K562 (cell line): ENCODE measurements around the gene RCC2. TPM values are rescaled to one million over a fixed set of nuclear protein-coding genes. Genes with fewer than 3 reads are reported as not detected.
A peak's percentile ranks its signal among the peaks of the same experiment; 100 is the strongest.

Source experiments
- BCL6 ChIP-seq: fragments of 250-450 bp; sonication (Bioruptor Pico); IDR thresholded peaks from 2 replicates; pipeline ENCODE4 v1.4.0; 2020
- CBFB ChIP-seq: sonication (generic); formaldehyde crosslinking; IDR thresholded peaks from 2 replicates; pipeline ENCODE4 v1.4.0; 2020; ENCODE audit warnings: mild to moderate bottlenecking, missing genetic modification reagents
- CBX3 ChIP-seq, 2 experiments: IDR thresholded peaks; 1 replicate in 1 of 2; 2 replicates in 1 of 2; pipeline ENCODE4 v1.6.1; 2012; ENCODE audit warnings: inconsistent platforms in 2 of 2, low read length in 2 of 2, borderline replicate concordance in 1 of 2, control low read depth in 1 of 2
- CHCHD3 ChIP-seq: fragments of 250-450 bp; sonication (Bioruptor Pico); IDR thresholded peaks from 2 replicates; pipeline ENCODE4 v2.1.2; 2022; ENCODE audit warnings: mild to moderate bottlenecking
- HDAC3 ChIP-seq: fragments of 450-650 bp; IDR thresholded peaks from 2 replicates; pipeline ENCODE4 v1.6.1; 2018; ENCODE audit warnings: borderline replicate concordance, mild to moderate bottlenecking, moderate library complexity; ENCODE audit not compliant: partially characterized antibody
- HEY1 ChIP-seq: fragments of 250-450 bp; sonication (Bioruptor Pico); IDR thresholded peaks from 2 replicates; pipeline ENCODE4 v1.5.0; 2020; ENCODE audit warnings: mild to moderate bottlenecking, moderate library complexity, borderline replicate concordance
- HMGN3 ChIP-seq: IDR thresholded peaks from 2 replicates; pipeline ENCODE4 v1.6.1; 2011; ENCODE audit warnings: borderline replicate concordance, low read depth, mild to moderate bottlenecking, mixed read lengths, low read length; ENCODE audit not compliant: insufficient read length; ENCODE audit errors: extremely low read depth
- HNRNPL ChIP-seq: fragments of 200-400 bp; formaldehyde crosslinking; IDR thresholded peaks from 2 replicates; pipeline ENCODE4 v1.6.1; 2017; ENCODE audit warnings: low read depth, mild to moderate bottlenecking, low read length
- HNRNPLL ChIP-seq: fragments of 200-400 bp; formaldehyde crosslinking; IDR thresholded peaks from 2 replicates; pipeline ENCODE4 v1.6.1; 2017; ENCODE audit warnings: low read length, low read depth, mild to moderate bottlenecking; ENCODE audit not compliant: poor library complexity, severe bottlenecking
- ILK ChIP-seq: fragments of 450-650 bp; IDR thresholded peaks from 2 replicates; pipeline ENCODE4 v1.6.1; 2016; ENCODE audit warnings: missing genetic modification characterization, low read depth, mild to moderate bottlenecking, missing compliant biosample characterization, moderate library complexity, borderline replicate concordance
- KAT2B ChIP-seq: IDR thresholded peaks from one replicate; pipeline ENCODE4 v1.6.1; 2012; ENCODE audit warnings: low read depth, mild to moderate bottlenecking, control low read depth, inconsistent platforms, low read length, moderate library complexity
- MTA2 ChIP-seq: fragments of 450-650 bp; IDR thresholded peaks from 2 replicates; pipeline ENCODE4 v1.6.1; 2016; ENCODE audit warnings: low read depth
- POLR2A ChIP-seq: fragments of 450-650 bp; conservative IDR thresholded peaks from 2 replicates; pipeline ENCODE4 v1.6.1; 2016
- RBFOX2 ChIP-seq: fragments of 200-400 bp; formaldehyde crosslinking; IDR thresholded peaks from 2 replicates; pipeline ENCODE4 v1.6.1; 2017; ENCODE audit warnings: low read depth, mild to moderate bottlenecking, low read length, moderate library complexity
- SNRNP70 ChIP-seq: fragments of 200-400 bp; formaldehyde crosslinking; optimal IDR thresholded peaks from 2 replicates; pipeline ENCODE3; 2017; ENCODE audit warnings: low read depth, low read length
- SREBF2 ChIP-seq: sonication (generic); formaldehyde crosslinking; IDR thresholded peaks from 2 replicates; pipeline ENCODE4 v1.4.0; 2020; ENCODE audit warnings: mild to moderate bottlenecking, missing genetic modification reagents
- TGIF2 ChIP-seq: sonication (generic); formaldehyde crosslinking; IDR thresholded peaks from 2 replicates; pipeline ENCODE4 v1.8.1; 2022; ENCODE audit warnings: mild to moderate bottlenecking, missing genetic modification reagents, moderate library complexity
- WHSC1 ChIP-seq: IDR thresholded peaks from one replicate; pipeline ENCODE4 v1.6.1; 2012; ENCODE audit warnings: low read length, control low read depth, inconsistent platforms
- ZC3H11A ChIP-seq: IDR thresholded peaks from 2 replicates; pipeline ENCODE4 v1.6.1; 2012; ENCODE audit warnings: low read depth, low read length, improper control_type of control experiment
- ZC3H4 ChIP-seq: sonication (generic); formaldehyde crosslinking; IDR thresholded peaks from 2 replicates; pipeline ENCODE4 v1.9.0; 2021; ENCODE audit warnings: missing genetic modification reagents, borderline replicate concordance
- ZNF140 ChIP-seq: fragments of 250-450 bp; sonication (Bioruptor Pico); IDR thresholded peaks from 2 replicates; pipeline ENCODE4 v1.8.0; 2021; ENCODE audit warnings: moderate library complexity, mild to moderate bottlenecking, inconsistent platforms
- ZNF507 ChIP-seq: conservative IDR thresholded peaks from 2 replicates; pipeline ENCODE4 v1.6.1; 2017; ENCODE audit warnings: missing genetic modification characterization, missing compliant biosample characterization
- polyA plus RNA-seq, 8 experiments: library from polyadenylated mRNA; depleted of rRNA in 4 of 8; stranded (reverse) in 5 of 8; unstranded in 3 of 8; fragments of >200 nt; fragmentation: Nextera tagmentation in 2 of 8; fragmentation: Illumina TruSeq in 1 of 8; extraction: Ambion mirVana in 2 of 8; extraction: Trizol in 1 of 8; gene quantifications; 2 replicates each; pipeline versions ENCODE4 v1.2.1 to v1.2.3, GENCODE V29; 2011 to 2014; ENCODE audit warnings: inconsistent platforms in 1 of 8, missing spikeins in 1 of 8
- total RNA-seq, 7 experiments: library from RNA; depleted of rRNA in 6 of 7; stranded (reverse); fragments of >200 nt in 6 of 7; fragmentation: Illumina TruSeq in 2 of 7; extraction: Trizol in 2 of 7; gene quantifications; 2 replicates each; pipeline versions ENCODE4 v1.2.1 to v1.2.3, GENCODE V29; 2011 to 2021; ENCODE audit warnings: low replicate concordance in 1 of 7
- TF ChIP-seq, protein P1 (sequence below): sonication (generic); formaldehyde crosslinking; IDR thresholded peaks from 2 replicates; pipeline ENCODE4 v1.8.1; 2023; ENCODE audit warnings: mild to moderate bottlenecking, missing genetic modification reagents
- TF ChIP-seq, protein P2 (sequence below), 2 experiments: fragments of 450-650 bp in 1 of 2; sonication (generic) in 1 of 2; formaldehyde crosslinking in 1 of 2; IDR thresholded peaks in 1 of 2; conservative IDR thresholded peaks in 1 of 2; 2 replicates each; pipeline versions ENCODE4 v1.6.1 to v1.8.1; 2016 to 2023; ENCODE audit warnings: mild to moderate bottlenecking in 2 of 2, moderate library complexity in 2 of 2, inconsistent platforms in 1 of 2, missing genetic modification reagents in 1 of 2

The RCC2 gene
- total and polyA plus RNA-seq, 9 of the 15 experiments (the other 6 are each of a cell fraction or from before 2014, with no cell fraction given), result 31.8 to 292 (median 116) TPM

GRCh38 chr1:17360272-17360956 is 79.1 kb downstream of the RCC2 start (continued):
- TF ChIP-seq ZNF507 (tag) (peak; percentile 90), ILK (peak; percentile 95), RBFOX2 (0 out of 2 replicates have a peak, but pooled peaks have one; percentile 32), CHCHD3 (CRISPR knock-in tag) (peak; percentile 82; the same call in 1 of the 2 replicates), BCL6 (CRISPR knock-in tag) (peak; percentile 99), ZC3H4 (CRISPR knock-in tag) (no peak), HNRNPLL (no peak), SREBF2 (CRISPR knock-in tag) (no peak), HNRNPL (no peak), ZC3H11A (no peak), HEY1 (CRISPR knock-in tag) (peak; percentile 53; the same call in 1 of the 2 replicates), MTA2 (peak; percentile 89), HMGN3 (no peak), CBX3 (IDR thresholded peaks at IDR 0.05; ENCODE audit: borderline replicate concordance in 1 of 2, low read length in 2 of 2) (no peak), TGIF2 (CRISPR knock-in tag) (no peak), HDAC3 (peak; percentile 43), POLR2A (no peak), WHSC1 (no peak), SNRNP70 (no peak), CBFB (no peak), KAT2B (no peak), ZNF140 (peak; percentile 98)
- TF ChIP-seq, protein P1, sequence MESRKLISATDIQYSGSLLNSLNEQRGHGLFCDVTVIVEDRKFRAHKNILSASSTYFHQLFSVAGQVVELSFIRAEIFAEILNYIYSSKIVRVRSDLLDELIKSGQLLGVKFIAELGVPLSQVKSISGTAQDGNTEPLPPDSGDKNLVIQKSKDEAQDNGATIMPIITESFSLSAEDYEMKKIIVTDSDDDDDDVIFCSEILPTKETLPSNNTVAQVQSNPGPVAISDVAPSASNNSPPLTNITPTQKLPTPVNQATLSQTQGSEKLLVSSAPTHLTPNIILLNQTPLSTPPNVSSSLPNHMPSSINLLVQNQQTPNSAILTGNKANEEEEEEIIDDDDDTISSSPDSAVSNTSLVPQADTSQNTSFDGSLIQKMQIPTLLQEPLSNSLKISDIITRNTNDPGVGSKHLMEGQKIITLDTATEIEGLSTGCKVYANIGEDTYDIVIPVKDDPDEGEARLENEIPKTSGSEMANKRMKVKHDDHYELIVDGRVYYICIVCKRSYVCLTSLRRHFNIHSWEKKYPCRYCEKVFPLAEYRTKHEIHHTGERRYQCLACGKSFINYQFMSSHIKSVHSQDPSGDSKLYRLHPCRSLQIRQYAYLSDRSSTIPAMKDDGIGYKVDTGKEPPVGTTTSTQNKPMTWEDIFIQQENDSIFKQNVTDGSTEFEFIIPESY (CRISPR knock-in tag), result no peak
- TF ChIP-seq, protein P2, sequence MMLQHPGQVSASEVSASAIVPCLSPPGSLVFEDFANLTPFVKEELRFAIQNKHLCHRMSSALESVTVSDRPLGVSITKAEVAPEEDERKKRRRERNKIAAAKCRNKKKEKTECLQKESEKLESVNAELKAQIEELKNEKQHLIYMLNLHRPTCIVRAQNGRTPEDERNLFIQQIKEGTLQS (IDR thresholded peaks at IDR 0.05), result no peak
- TF ChIP-seq, protein P2 (CRISPR knock-in tag; conservative IDR thresholded peaks at IDR 0.05), result no peak
